ENCODE data around the gene ANKFY1. TPM values are rescaled to one million over a fixed set of nuclear protein-coding genes. Genes with fewer than 3 reads are reported as not detected.

ANKFY1 gene
- total RNA-seq, 1 donor from 2014 or later = 72.6 TPM

GRCh38 chr17:4159761-4160160 is 104.0 kb downstream of the ANKFY1 start:
- peak overlapping the region; percentile 22 for H3K27ac Mint-ChIP-seq
- no peaks in the 10 kb centered on the region for H3K4me1 Mint-ChIP-seq (ENCODE audit: unreplicated experiment)
- no peaks in the 10 kb centered on the region for H3K9me3 Mint-ChIP-seq
- H3K4me3 Mint-ChIP-seq = no peak overlapping the region
- DNase-seq (ENCODE audit: extremely low spot score, unreplicated experiment) = no peak
- TF ChIP-seq, protein P1, sequence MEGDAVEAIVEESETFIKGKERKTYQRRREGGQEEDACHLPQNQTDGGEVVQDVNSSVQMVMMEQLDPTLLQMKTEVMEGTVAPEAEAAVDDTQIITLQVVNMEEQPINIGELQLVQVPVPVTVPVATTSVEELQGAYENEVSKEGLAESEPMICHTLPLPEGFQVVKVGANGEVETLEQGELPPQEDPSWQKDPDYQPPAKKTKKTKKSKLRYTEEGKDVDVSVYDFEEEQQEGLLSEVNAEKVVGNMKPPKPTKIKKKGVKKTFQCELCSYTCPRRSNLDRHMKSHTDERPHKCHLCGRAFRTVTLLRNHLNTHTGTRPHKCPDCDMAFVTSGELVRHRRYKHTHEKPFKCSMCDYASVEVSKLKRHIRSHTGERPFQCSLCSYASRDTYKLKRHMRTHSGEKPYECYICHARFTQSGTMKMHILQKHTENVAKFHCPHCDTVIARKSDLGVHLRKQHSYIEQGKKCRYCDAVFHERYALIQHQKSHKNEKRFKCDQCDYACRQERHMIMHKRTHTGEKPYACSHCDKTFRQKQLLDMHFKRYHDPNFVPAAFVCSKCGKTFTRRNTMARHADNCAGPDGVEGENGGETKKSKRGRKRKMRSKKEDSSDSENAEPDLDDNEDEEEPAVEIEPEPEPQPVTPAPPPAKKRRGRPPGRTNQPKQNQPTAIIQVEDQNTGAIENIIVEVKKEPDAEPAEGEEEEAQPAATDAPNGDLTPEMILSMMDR (conservative IDR thresholded peaks at IDR 0.05) = no peak
- no peaks in the 10 kb centered on the region for H3K27me3 Mint-ChIP-seq
- peaks cover 4% of the 10 kb centered on the region for H3K36me3 Mint-ChIP-seq

- Mint-ChIP-seq H3K27ac (no peak overlapping the region), H3K9me3 (no peaks in the 10 kb centered on the region), H3K27me3 (no peaks in the 10 kb centered on the region), H3K4me3 (no peak overlapping the region), H3K4me1 (ENCODE audit: unreplicated experiment) (no peaks in the 10 kb centered on the region), H3K36me3 (peaks cover 4% of the 10 kb centered on the region)
- TF ChIP-seq, protein P1 (conservative IDR thresholded peaks at IDR 0.05) = no peak
- DNase-seq (ENCODE audit: extremely low spot score, unreplicated experiment) = no peak
Observed at GRCh38 chr17:4157618-4158333, 106.0 kb downstream of the ANKFY1 start.

GRCh38 chr17:4156750-4157381 is 106.9 kb downstream of the ANKFY1 start:
- H3K27ac Mint-ChIP-seq = no peak overlapping the region
- H3K4me1 Mint-ChIP-seq (ENCODE audit: unreplicated experiment) = no peaks in the 10 kb centered on the region
- peaks cover 4% of the 10 kb centered on the region for H3K36me3 Mint-ChIP-seq
- H3K9me3 Mint-ChIP-seq = no peaks in the 10 kb centered on the region
- DNase-seq (ENCODE audit: extremely low spot score, unreplicated experiment) = no peak
- TF ChIP-seq, protein P1 (conservative IDR thresholded peaks at IDR 0.05) = peak; percentile 58
- no peaks in the 10 kb centered on the region for H3K27me3 Mint-ChIP-seq
- H3K4me3 Mint-ChIP-seq = no peak overlapping the region

DNA sequence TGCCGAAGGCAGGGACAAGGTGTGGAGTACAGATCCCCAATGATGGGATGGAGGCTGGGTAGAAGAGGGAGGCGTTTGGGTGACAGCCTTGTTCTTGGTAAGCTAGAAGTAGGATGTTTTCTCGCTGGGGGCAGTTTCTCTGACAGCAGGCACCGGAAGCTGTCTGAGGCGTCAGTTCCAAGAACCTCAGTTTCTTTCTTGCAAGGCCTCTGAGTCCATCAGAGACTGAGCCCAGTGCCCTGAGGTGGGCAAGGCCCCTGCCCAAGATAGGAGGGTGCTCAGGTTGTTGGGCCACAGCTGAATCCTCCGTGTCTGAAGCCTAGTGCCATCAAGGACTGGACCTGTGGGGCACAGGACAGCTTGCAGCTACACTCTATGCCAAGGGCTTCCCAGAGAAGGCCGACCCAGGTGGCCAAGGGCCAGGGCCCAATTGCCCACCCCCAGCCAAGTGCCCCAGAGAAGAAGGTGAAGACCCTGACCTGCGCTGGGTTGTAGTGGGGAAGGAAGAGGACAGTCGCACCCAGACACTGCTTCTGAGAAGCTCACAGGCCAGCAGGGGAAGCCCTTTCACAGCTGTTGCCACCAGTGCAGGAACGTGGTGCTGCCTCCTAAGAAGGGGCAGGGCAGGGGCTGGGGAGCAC is 107.7 kb downstream of the ANKFY1 start:
- Mint-ChIP-seq H3K4me1 (ENCODE audit: unreplicated experiment) (no peaks in the 10 kb centered on the region), H3K27ac (no peak overlapping the region), H3K9me3 (no peaks in the 10 kb centered on the region), H3K36me3 (peaks cover 4% of the 10 kb centered on the region), H3K4me3 (no peak overlapping the region), H3K27me3 (no peaks in the 10 kb centered on the region)
- DNase-seq (ENCODE audit: extremely low spot score, unreplicated experiment) = no peak
- TF ChIP-seq, protein P1 (conservative IDR thresholded peaks at IDR 0.05) = no peak

DNA sequence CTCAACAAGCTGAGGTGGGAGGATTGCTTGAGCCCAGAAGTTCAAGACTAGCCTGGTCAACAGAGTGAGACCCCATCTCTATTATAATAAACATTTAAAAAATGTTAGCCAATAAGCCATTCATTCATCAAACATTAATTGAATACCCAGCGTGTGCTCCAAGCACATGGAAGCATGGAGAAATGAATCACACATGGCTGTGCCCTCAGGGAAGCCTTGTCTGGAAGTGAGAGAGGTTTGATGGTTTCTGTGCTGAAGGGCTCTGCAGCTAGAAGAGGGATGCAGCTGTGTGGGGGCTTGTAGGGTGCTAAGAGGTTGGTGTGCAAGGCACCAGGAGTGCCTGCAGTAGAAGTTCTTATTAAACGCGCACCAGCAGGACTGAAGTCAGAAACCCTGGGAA is 109.6 kb downstream of the ANKFY1 start:
- TF ChIP-seq, protein P1 (conservative IDR thresholded peaks at IDR 0.05) = no peak
- no peaks in the 10 kb centered on the region for H3K9me3 Mint-ChIP-seq
- H3K4me1 Mint-ChIP-seq (ENCODE audit: unreplicated experiment) = no peaks in the 10 kb centered on the region
- no peak overlapping the region for H3K27ac Mint-ChIP-seq
- DNase-seq (ENCODE audit: extremely low spot score, unreplicated experiment) = no peak
- no peak overlapping the region for H3K4me3 Mint-ChIP-seq
- H3K36me3 Mint-ChIP-seq = peaks cover 8% of the 10 kb centered on the region
- no peaks in the 10 kb centered on the region for H3K27me3 Mint-ChIP-seq
